HepG2 (cell line): ENCODE data around the gene DMKN. TPM values are rescaled to one million over a fixed set of nuclear protein-coding genes. Genes with fewer than 3 reads are reported as not detected.

Experiments
- ATAC-seq: fragments of 200-7000 bp; cut with Tn5 transposase; 3 replicates; pipeline ENCODE4 v1.9.1; 2020; ENCODE audit warnings: mild to moderate bottlenecking, moderate library complexity
- BruUV-seq: library from RNA; stranded (reverse); fragments of 400-500 nt; replicated peaks from 2 replicates; lab custom pipeline; 2021; lab: Mats Ljungman, UMichigan
- CTCF ChIA-PET: fragments of 300-600 bp; formaldehyde crosslinking; extraction: SDS; loops from one replicate; lab custom pipeline; 2021; ENCODE audit warnings: low total read pairs, inconsistent platforms, low intra/inter-chr PET ratio; lab: Yijun Ruan, JAX
- POLR2A ChIA-PET: fragments of 350-600 bp; sonication (Branson Sonifier 250); formaldehyde crosslinking; loops from one replicate; lab custom pipeline; 2020; ENCODE audit warnings: antibody characterized with exemption, inconsistent platforms; lab: Yijun Ruan, JAX
- DNase-seq: peaks from one replicate; pipeline ENCODE4 v3.0.0-alpha.2; 2015; ENCODE audit warnings: low spot score
- FAIRE-seq: peaks from 3 replicates; lab custom pipeline; 2011; peaks lifted over from hg19 to GRCh38; lab: Jason Lieb, UNC
- H2AFZ ChIP-seq: one replicate; pipeline ENCODE4 v1.6.1; 2011; ENCODE audit warnings: low read length, inconsistent platforms
- H3K27ac ChIP-seq: fragments of 300-600 bp; 3 replicates; pipeline ENCODE4 v1.8.0; 2011; ENCODE audit warnings: mixed run types, mild to moderate bottlenecking, mixed read lengths, low read length, inconsistent platforms; ENCODE audit not compliant: insufficient read depth; ENCODE audit errors: extremely low read length
- H3K27me3 ChIP-seq, 2 experiments: fragments of 200-600 bp in 1 of 2; 2 replicates in 1 of 2; 3 replicates in 1 of 2; pipeline versions ENCODE4 v1.6.0 to v1.8.0; 2011; ENCODE audit warnings: low read length in 2 of 2, mild to moderate bottlenecking in 2 of 2, moderate library complexity in 2 of 2, inconsistent platforms in 1 of 2; ENCODE audit not compliant: insufficient read depth in 2 of 2, control insufficient read depth in 1 of 2
- H3K36me3 ChIP-seq, 2 experiments: fragments of 200-600 bp in 1 of 2; replicated peaks in 1 of 2; 2 replicates in 1 of 2; 3 replicates in 1 of 2; pipeline versions ENCODE4 v1.5.1 to v1.8.0; 2011; ENCODE audit warnings: low read length in 2 of 2, inconsistent platforms in 1 of 2; ENCODE audit not compliant: insufficient read depth in 2 of 2, control insufficient read depth in 1 of 2
- H3K4me1 ChIP-seq: 2 replicates; pipeline ENCODE4 v1.5.1; 2012; ENCODE audit warnings: low read length, inconsistent platforms; ENCODE audit not compliant: insufficient read depth
- H3K4me2 ChIP-seq: 2 replicates; pipeline ENCODE4 v1.6.0; 2011; ENCODE audit warnings: low read depth, low read length, inconsistent platforms
- H3K4me3 ChIP-seq, 3 experiments: fragments of 200-600 bp in 1 of 3; sonication (generic), shearing (Covaris generic) in 1 of 3; replicated peaks in 1 of 3; 2 replicates each; pipeline ENCODE4 v1.5.1; 2011 to 2016; ENCODE audit warnings: low read length in 3 of 3, inconsistent platforms in 2 of 3, low read depth in 2 of 3, mild to moderate bottlenecking in 2 of 3, control low read depth in 1 of 3, mixed read lengths in 1 of 3; ENCODE audit not compliant: insufficient read depth in 1 of 3
- H3K79me2 ChIP-seq: one replicate; pipeline ENCODE4 v1.6.1; 2011; ENCODE audit warnings: low read length, inconsistent platforms; ENCODE audit not compliant: insufficient read depth
- H3K9ac ChIP-seq: 2 replicates; pipeline ENCODE4 v1.6.0; 2011; ENCODE audit warnings: mild to moderate bottlenecking, low read depth, low read length, inconsistent platforms; ENCODE audit not compliant: insufficient read depth
- H3K9me3 ChIP-seq: 2 replicates; pipeline ENCODE4 v1.5.1; 2012; ENCODE audit warnings: mild to moderate bottlenecking, low read length
- H4K20me1 ChIP-seq: 2 replicates; pipeline ENCODE4 v1.6.0; 2011; ENCODE audit warnings: inconsistent platforms, mild to moderate bottlenecking, low read length, moderate library complexity; ENCODE audit not compliant: insufficient read depth
- AFF4 ChIP-seq: sonication (generic); formaldehyde crosslinking; IDR thresholded peaks from 2 replicates; pipeline ENCODE4 v1.4.0; 2020; ENCODE audit warnings: missing genetic modification reagents
- CEBPG ChIP-seq: IDR thresholded peaks from 2 replicates; pipeline ENCODE4 v1.6.1; 2016
- RERE ChIP-seq: IDR thresholded peaks from 2 replicates; pipeline ENCODE4 v1.6.1; 2016; ENCODE audit warnings: low read depth, missing genetic modification reagents, missing compliant biosample characterization
- SP1 ChIP-seq, 2 experiments: fragments of 450-650 bp in 1 of 2; sonication (generic) in 1 of 2; formaldehyde crosslinking in 1 of 2; IDR thresholded peaks; 2 replicates each; pipeline versions ENCODE4 v1.4.0 to v1.6.1; 2016 to 2020; ENCODE audit warnings: missing genetic modification reagents in 1 of 2
- TEAD3 ChIP-seq: optimal IDR thresholded peaks from 2 replicates; pipeline ENCODE3; 2016; ENCODE audit warnings: borderline replicate concordance
- ZFY ChIP-seq: sonication (generic); formaldehyde crosslinking; IDR thresholded peaks from 2 replicates; pipeline ENCODE4 v1.4.0; 2020; ENCODE audit warnings: missing genetic modification reagents
- ZKSCAN8 ChIP-seq: IDR thresholded peaks from 2 replicates; pipeline ENCODE4 v1.6.1; 2016; ENCODE audit warnings: borderline replicate concordance, missing genetic modification reagents, missing compliant biosample characterization
- ZNF788 ChIP-seq: sonication (generic); formaldehyde crosslinking; IDR thresholded peaks from 2 replicates; pipeline ENCODE4 v1.5.0; 2020; ENCODE audit warnings: mild to moderate bottlenecking, missing genetic modification reagents, borderline replicate concordance
- WGBS: methylation state at CpG from one replicate; pipeline ENCODE4 v1.1.6; 2017; ENCODE audit warnings: low lambda C conversion rate; 5-methylcytosine and 5-hydroxymethylcytosine counted together
- in situ Hi-C: cut with HindIII; loops from 2 replicates; pipeline ENCODE4 v1.10.0; 2017; ENCODE audit warnings: low pct_unique_long_range_greater_than_20kb; ENCODE audit not compliant: extremely low pct_ligation_motif_present
- intact Hi-C: fragments of 100-400 bp; cut with micrococcal nuclease; formaldehyde crosslinking; loops from one replicate; pipeline ENCODE4 v1.10.0; 2022; ENCODE audit not compliant: unreplicated experiment
- polyA plus RNA-seq, 8 experiments: library from polyadenylated mRNA; depleted of rRNA in 3 of 8; stranded (reverse) in 7 of 8; unstranded in 1 of 8; fragments of >200 nt; fragmentation: Illumina TruSeq in 4 of 8; extraction: Trizol in 4 of 8; gene quantifications; 2 replicates each; pipeline versions ENCODE4 v1.2.1 to v1.2.3, GENCODE V29; 2011 to 2016; ENCODE audit warnings: low read depth in 4 of 8, missing spikeins in 1 of 8, mixed read lengths in 1 of 8; ENCODE audit not compliant: insufficient read depth in 1 of 8
- total RNA-seq, 5 experiments: library from RNA; depleted of rRNA; stranded (reverse); fragments of >200 nt; fragmentation: Illumina TruSeq; extraction: Trizol; gene quantifications; 2 replicates each; pipeline ENCODE4 v1.2.3, GENCODE V29; 2016; ENCODE audit warnings: low read depth in 1 of 5

The DMKN gene
- total and polyA plus RNA-seq, 2 of the 13 experiments (the other 11 are each of a cell fraction or from before 2014, with no cell fraction given) = 50.8 to 57.1 TPM

- Histone ChIP-seq H3K36me3 (peaks cover 0 to 3% of the 10 kb centered on the region in 2 experiments; a peak in 3 of 5 replicates), H3K9ac (peak overlapping the region; percentile 88), H3K79me2 (peaks cover 25% of the 10 kb centered on the region), H3K27ac (peak overlapping the region; percentile 66), H3K4me2 (peak overlapping the region; percentile 97), H3K9me3 (no peaks in the 10 kb centered on the region), H2AFZ (no peak overlapping the region), H3K4me3 (peak overlapping the region; percentile 89 to 96 (median 92)), H3K4me1 (peaks cover 48% of the 10 kb centered on the region), H4K20me1 (no peaks in the 10 kb centered on the region), H3K27me3 (no peaks in the 10 kb centered on the region; a peak in 1 of 5 replicates)
- intact Hi-C loops = no loop called here
- ATAC-seq = 0 out of 3 replicates have a peak, but pooled peaks have one; percentile 2
- 34% methylated on average over 2 of the region's 3 CpGs for WGBS
- TF ChIP-seq ZFY (CRISPR knock-in tag) = 0 out of 2 replicates have a peak, but pooled peaks have one; percentile 26
- no peak for TF ChIP-seq RERE
- no peak for TF ChIP-seq AFF4 (CRISPR knock-in tag)
- 0 out of 2 replicates have a peak, but pooled peaks have one; percentile 50 for TF ChIP-seq ZNF788 (CRISPR knock-in tag)
- peak; percentile 31; the same call in 1 of the 2 replicates for TF ChIP-seq CEBPG (CRISPR knock-in tag)
- TF ChIP-seq TEAD3 (CRISPR knock-in tag) = peak; percentile 41
- TF ChIP-seq SP1 (IDR thresholded peaks at IDR 0.05) = no peak
- TF ChIP-seq SP1 (CRISPR knock-in tag; IDR thresholded peaks at IDR 0.05) = no peak
- peak; percentile 86; the same call in 1 of the 2 replicates for TF ChIP-seq ZKSCAN8
- no TSS peak for BruUV-seq
- ChIA-PET POLR2A (interaction anchor here (0.9 kb wide), 2 partner anchors 101 to 294 kb away, joined by 3 read pairs; no protein-coding TSS in a partner anchor), CTCF (no interaction called here)
- DNase-seq = no peak
- no peak for FAIRE-seq
- in situ Hi-C loops = no loop called here
Observed at GRCh38 chr19:35544110-35544802, 30.8 kb upstream of the DMKN start.
